ENCODE measurements around the gene MGMT. TPM values are rescaled to one million over a fixed set of nuclear protein-coding genes. Genes with fewer than 3 reads are reported as not detected.

Gene MGMT
- total and polyA plus RNA-seq, 2 of the 4 experiments (the other 2 are of a cell fraction), result 11.5 to 17.8 TPM

- Histone ChIP-seq H2BK15ac (ENCODE audit: low read depth, low read length) (no peak overlapping the region), H3K27me3 (ENCODE audit: control insufficient read depth, insufficient read depth, low read length) (no peaks in the 10 kb centered on the region), H2AK5ac (ENCODE audit: low read depth, low read length) (no peak overlapping the region), H3K23ac (ENCODE audit: low read depth, low read length) (no peak overlapping the region), H3K9me3 (ENCODE audit: control insufficient read depth, insufficient read depth, low read length) (peaks cover 42% of the 10 kb centered on the region), H2BK120ac (ENCODE audit: low read depth, low read length) (no peak overlapping the region), H3K27ac (ENCODE audit: insufficient read depth, low read length) (no peak overlapping the region), H3K9me1 (ENCODE audit: insufficient read depth, low read length) (no peaks in the 10 kb centered on the region), H3K14ac (replicated peaks; ENCODE audit: low read depth, low read length) (no peak overlapping the region), H3K79me1 (ENCODE audit: low read depth in 1 of 2, low read length in 2 of 2) (no peaks in the 10 kb centered on the region), H4K20me1 (ENCODE audit: insufficient read depth, low read length) (no peaks in the 10 kb centered on the region), H4K8ac (ENCODE audit: low read depth in 2 of 2, low read length in 2 of 2) (no peak overlapping the region), H3K4me1 (ENCODE audit: control insufficient read depth, insufficient read depth, low read length) (no peaks in the 10 kb centered on the region), H2BK20ac (ENCODE audit: low read depth, low read length) (no peak overlapping the region), H3K56ac (ENCODE audit: extremely low read depth, insufficient read depth, low read length) (no peak overlapping the region), H4K91ac (ENCODE audit: insufficient read depth, low read depth, low read length) (no peak overlapping the region), H3K36me3 (ENCODE audit: control insufficient read depth, insufficient read depth, low read length) (no peaks in the 10 kb centered on the region), H3K4me3 (ENCODE audit: insufficient read depth, low read depth, low read length) (no peak overlapping the region), H4K5ac (ENCODE audit: low read depth, low read length) (no peak overlapping the region), H3K18ac (ENCODE audit: low read depth, low read length) (no peak overlapping the region), H2AFZ (replicated peaks; ENCODE audit: low read length, poor library complexity) (no peak overlapping the region), H3K4ac (ENCODE audit: low read depth, low read length) (no peak overlapping the region), H2AK9ac (replicated peaks; ENCODE audit: low read depth, low read length, poor library complexity) (no peak overlapping the region), H3K4me2 (ENCODE audit: low read depth, low read length) (no peak overlapping the region), H3K9ac (ENCODE audit: low read depth, low read length) (no peak overlapping the region), H2BK5ac (ENCODE audit: low read depth, low read length, poor library complexity, severe bottlenecking) (no peak overlapping the region)
- DNase-seq (no peak), ATAC-seq (ENCODE audit: low read depth) (no peak)
- in situ Hi-C loops (cut with MboI; ENCODE audit: low sequenced_read_pairs) (no loop called here), dilution Hi-C loops (cut with HindIII; ENCODE audit: low sequenced_read_pairs, unreplicated experiment) (no loop called here), intact Hi-C loops (cut with micrococcal nuclease) (no loop called here)
- TF ChIP-seq FOS (IDR thresholded peaks at IDR 0.05; ENCODE audit: low read depth, low read length), result no peak
- no peak for TF ChIP-seq CEBPB (IDR thresholded peaks at IDR 0.05; ENCODE audit: low read depth, low read length)
- TF ChIP-seq MAZ (IDR thresholded peaks at IDR 0.05; ENCODE audit: borderline replicate concordance, low read depth, low read length), result no peak
- TF ChIP-seq CTCF (conservative IDR thresholded peaks at IDR 0.05; ENCODE audit: low read depth, low read length), result no peak
- TF ChIP-seq NFE2L2 (IDR thresholded peaks at IDR 0.05; ENCODE audit: low read depth, low read length), result no peak
- TF ChIP-seq MAFK (IDR thresholded peaks at IDR 0.05; ENCODE audit: low read depth, low read length), result no peak
- TF ChIP-seq BHLHE40 (IDR thresholded peaks at IDR 0.05; ENCODE audit: low read depth, low read length), result no peak
- no peak for TF ChIP-seq POLR2A (IDR thresholded peaks at IDR 0.05; ENCODE audit: low read depth, low read length)
- no peak for TF ChIP-seq ELK1 (IDR thresholded peaks at IDR 0.05; ENCODE audit: borderline replicate concordance, low read depth, low read length)
- no peak for TF ChIP-seq RCOR1 (IDR thresholded peaks at IDR 0.05; ENCODE audit: insufficient replicate concordance, low read length)
- TF ChIP-seq MXI1 (IDR thresholded peaks at IDR 0.05; ENCODE audit: borderline replicate concordance, low read depth, low read length), result no peak
- TF ChIP-seq RFX5 (IDR thresholded peaks at IDR 0.05; ENCODE audit: low read depth, low read length), result no peak
- no peak for TF ChIP-seq CHD1 (IDR thresholded peaks at IDR 0.05; ENCODE audit: low read depth, low read length)
- no TSS peak for BruUV-seq (replicated peaks)
- POLR2A ChIA-PET (ENCODE audit: unreplicated experiment), result no interaction called here
- CTCF ChIA-PET, result no interaction called here
- WGBS, 2 experiments (ENCODE audit: extremely low coverage in 2 of 2, insufficient read length in 1 of 2), result 100% methylated on average over 2 of the region's 13 CpGs; no CpG with 5 or more reads in 1 of the 2 experiments
Measured at GRCh38 chr10:129778571-129778970, 311.5 kb downstream of the MGMT start.

Data from IMR-90 (cell line).